OCI-LY3 (cell line): ENCODE measurements around the gene CPNE4.

Experiments
- EZH2phosphoT487 ChIP-seq: fragments of 200-600 bp; shearing (Covaris generic); IDR thresholded peaks from 2 replicates; pipeline ENCODE4 v1.6.1; 2018; ENCODE audit warnings: antibody characterized with exemption, mixed run types, low read depth
- TF ChIP-seq, protein P1 (sequence below): fragments of 200-600, 300-600 bp; sonication (generic); IDR thresholded peaks from 2 replicates; pipeline ENCODE4 v1.5.1; 2014; ENCODE audit warnings: antibody characterized with exemption, low read length, low read depth

DNA sequence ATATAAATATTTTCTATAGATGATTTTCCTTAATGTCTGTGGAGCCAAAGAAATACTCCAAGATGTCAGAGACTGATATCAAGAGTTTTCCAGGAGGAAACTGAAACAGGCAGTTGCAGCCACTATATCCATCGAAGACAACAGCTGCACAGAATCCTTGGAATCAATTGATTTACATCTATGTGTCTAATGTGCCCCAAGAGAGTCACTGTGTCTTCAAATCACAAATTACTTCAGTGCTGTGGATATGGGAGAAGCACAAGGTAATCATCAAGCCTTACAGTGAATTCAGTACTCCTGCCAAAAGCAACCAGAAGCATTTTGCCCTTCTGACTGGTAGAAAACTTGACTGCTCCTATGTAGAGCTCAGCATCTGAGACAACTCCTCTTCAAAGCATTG is 51.1 kb downstream of the CPNE4 start:
- TF ChIP-seq, protein P1, sequence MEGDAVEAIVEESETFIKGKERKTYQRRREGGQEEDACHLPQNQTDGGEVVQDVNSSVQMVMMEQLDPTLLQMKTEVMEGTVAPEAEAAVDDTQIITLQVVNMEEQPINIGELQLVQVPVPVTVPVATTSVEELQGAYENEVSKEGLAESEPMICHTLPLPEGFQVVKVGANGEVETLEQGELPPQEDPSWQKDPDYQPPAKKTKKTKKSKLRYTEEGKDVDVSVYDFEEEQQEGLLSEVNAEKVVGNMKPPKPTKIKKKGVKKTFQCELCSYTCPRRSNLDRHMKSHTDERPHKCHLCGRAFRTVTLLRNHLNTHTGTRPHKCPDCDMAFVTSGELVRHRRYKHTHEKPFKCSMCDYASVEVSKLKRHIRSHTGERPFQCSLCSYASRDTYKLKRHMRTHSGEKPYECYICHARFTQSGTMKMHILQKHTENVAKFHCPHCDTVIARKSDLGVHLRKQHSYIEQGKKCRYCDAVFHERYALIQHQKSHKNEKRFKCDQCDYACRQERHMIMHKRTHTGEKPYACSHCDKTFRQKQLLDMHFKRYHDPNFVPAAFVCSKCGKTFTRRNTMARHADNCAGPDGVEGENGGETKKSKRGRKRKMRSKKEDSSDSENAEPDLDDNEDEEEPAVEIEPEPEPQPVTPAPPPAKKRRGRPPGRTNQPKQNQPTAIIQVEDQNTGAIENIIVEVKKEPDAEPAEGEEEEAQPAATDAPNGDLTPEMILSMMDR: no peak
- TF ChIP-seq EZH2phosphoT487: no peak
